PC-9 (cell line): ENCODE measurements around the gene TSSK2.

Experiments used
- EZH2 ChIP-seq: fragments of 200-600 bp; sonication (generic); IDR thresholded peaks from 2 replicates; pipeline ENCODE4 v1.8.0; 2017; ENCODE audit warnings: antibody characterized with exemption, low read depth
- TF ChIP-seq, protein P1 (sequence below): fragments of 200-600 bp; sonication (generic); conservative IDR thresholded peaks from 2 replicates; pipeline ENCODE4 v1.6.1; 2017; ENCODE audit warnings: mixed run types, antibody characterized with exemption, mild to moderate bottlenecking, moderate library complexity

DNA sequence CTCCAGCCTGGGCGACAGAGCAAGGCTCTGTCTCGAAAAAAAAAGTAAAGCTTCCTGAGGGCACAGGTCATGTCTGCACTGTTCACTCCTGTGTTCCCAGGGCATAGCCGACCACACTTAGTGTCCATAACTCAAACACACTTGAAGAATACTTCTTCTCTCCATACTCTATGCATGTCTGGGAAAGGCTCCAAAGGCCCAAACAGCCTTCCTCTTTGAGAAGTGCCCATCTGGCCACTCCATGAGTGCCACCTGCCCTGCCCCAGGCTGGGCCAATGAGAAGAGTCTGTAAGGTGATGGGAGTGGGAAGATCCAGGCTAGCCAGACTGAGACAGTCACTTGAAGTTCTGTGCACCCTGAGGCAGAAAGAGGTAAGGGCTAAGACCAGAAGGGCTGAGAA is 33.6 kb upstream of the TSSK2 start:
- TF ChIP-seq, protein P1, sequence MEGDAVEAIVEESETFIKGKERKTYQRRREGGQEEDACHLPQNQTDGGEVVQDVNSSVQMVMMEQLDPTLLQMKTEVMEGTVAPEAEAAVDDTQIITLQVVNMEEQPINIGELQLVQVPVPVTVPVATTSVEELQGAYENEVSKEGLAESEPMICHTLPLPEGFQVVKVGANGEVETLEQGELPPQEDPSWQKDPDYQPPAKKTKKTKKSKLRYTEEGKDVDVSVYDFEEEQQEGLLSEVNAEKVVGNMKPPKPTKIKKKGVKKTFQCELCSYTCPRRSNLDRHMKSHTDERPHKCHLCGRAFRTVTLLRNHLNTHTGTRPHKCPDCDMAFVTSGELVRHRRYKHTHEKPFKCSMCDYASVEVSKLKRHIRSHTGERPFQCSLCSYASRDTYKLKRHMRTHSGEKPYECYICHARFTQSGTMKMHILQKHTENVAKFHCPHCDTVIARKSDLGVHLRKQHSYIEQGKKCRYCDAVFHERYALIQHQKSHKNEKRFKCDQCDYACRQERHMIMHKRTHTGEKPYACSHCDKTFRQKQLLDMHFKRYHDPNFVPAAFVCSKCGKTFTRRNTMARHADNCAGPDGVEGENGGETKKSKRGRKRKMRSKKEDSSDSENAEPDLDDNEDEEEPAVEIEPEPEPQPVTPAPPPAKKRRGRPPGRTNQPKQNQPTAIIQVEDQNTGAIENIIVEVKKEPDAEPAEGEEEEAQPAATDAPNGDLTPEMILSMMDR: no peak
- no peak for TF ChIP-seq EZH2
